SK-N-MC (cell line): ENCODE results near the gene OPCML.

Experiments used
- EZH2 ChIP-seq: fragments of 200-600 bp; sonication (generic); IDR thresholded peaks from one replicate; pipeline ENCODE4 v1.6.1; 2017; ENCODE audit warnings: antibody characterized with exemption
- POLR2AphosphoS5 ChIP-seq: IDR thresholded peaks from 2 replicates; pipeline ENCODE4 v1.6.1; 2012; ENCODE audit warnings: mild to moderate bottlenecking, low read depth, low read length, borderline replicate concordance

GRCh38 chr11:133506023-133506422, 26.3 kb downstream of the OPCML start:
- TF ChIP-seq EZH2 = no peak
- no peak for TF ChIP-seq POLR2AphosphoS5
